ENCODE measurements around the gene ZNF276.
"Not testable (repeated sequence)": the region's sequence is repeated elsewhere in the genome, so short reads cannot be mapped to it uniquely, and the experiment has no call there.

Gene ZNF276

DNA sequence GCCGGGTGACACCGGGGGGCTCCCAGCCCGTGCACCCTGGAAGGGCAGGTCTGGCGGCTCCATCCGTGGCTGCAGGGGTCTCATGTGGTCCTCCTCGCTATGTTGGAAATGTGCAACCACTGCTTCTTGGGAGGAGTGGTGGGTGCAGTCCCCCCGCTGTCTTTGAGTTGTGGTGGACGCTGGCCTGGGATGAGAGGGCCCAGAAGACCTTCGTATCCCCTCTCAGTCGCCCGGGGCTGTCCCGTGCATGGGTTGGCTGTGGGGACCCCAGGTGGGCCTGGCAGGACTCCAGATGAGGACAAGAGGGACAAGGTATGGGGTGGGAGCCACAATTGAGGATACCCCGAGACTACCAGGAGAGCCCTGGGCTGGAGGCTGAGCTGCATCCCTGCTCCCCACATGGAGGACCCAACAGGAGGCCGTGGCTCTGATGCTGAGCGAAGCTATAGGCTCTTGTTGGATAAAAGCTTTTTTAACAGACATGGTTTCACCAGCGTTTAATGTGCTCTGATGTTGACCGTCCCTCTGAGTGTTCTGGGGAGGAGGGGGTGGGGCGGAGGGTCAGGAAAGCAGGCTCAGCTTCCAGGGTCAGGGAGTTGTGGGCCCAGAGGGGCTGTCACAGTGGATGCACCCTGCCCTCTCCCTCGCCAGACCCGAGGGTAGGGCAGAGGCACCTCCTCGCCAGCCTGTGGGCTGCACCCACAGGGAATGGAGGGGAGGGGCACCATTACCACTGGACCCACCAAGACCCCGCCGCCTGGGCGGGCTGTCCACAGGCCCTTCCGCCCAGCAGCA lies 25.3 kb upstream of the ZNF276 start:
- DNase-seq (ENCODE audit: low spot score): no peak

DNA sequence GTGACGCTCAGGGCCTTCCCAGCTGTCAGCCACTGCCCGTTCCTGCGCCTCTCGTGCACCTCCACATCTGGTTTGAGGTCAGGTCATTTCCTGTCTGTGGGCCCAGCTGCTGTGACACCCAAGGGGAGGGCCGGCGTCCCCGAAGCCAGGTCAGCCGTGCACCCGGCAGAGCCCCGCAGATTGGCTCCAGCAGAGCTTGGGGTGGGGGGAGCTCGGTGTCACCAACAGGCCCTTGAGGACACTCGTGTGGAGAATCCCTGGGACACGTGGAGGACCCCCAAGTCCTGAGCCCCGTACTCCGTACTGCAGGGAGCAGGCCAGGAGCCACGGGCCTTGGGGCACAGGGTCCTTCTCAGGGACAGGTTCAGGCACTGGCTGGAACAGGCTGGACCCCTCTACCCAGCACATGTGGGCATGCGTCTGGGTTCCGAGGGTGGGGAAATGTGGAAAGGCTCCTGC lies 24.6 kb upstream of the ZNF276 start:
- no peak for DNase-seq (ENCODE audit: low spot score)

DNA sequence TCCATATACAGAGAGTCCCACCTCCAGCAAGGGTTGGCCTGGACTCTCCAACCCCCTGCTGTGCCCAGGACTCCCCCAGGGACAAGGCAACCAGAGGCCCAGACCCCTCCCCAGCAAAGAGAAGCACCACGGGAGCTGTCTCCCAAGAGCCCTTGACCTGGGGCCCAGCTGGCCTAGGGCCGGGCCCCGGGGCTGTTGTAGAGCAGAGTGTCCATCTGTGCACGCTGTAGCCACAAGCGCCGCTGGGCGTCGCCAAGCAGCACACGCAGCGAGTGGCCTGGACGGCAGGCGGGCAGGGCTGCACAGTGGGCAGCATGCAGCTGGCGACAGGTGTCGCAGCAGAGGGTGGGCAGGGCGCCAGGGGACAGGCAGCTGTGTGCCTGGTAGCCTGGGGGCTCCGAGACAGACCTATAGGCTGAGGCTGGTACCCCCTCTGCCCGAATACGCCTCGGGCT lies 24.1 kb upstream of the ZNF276 start:
- no peak for DNase-seq (ENCODE audit: low spot score)

DNA sequence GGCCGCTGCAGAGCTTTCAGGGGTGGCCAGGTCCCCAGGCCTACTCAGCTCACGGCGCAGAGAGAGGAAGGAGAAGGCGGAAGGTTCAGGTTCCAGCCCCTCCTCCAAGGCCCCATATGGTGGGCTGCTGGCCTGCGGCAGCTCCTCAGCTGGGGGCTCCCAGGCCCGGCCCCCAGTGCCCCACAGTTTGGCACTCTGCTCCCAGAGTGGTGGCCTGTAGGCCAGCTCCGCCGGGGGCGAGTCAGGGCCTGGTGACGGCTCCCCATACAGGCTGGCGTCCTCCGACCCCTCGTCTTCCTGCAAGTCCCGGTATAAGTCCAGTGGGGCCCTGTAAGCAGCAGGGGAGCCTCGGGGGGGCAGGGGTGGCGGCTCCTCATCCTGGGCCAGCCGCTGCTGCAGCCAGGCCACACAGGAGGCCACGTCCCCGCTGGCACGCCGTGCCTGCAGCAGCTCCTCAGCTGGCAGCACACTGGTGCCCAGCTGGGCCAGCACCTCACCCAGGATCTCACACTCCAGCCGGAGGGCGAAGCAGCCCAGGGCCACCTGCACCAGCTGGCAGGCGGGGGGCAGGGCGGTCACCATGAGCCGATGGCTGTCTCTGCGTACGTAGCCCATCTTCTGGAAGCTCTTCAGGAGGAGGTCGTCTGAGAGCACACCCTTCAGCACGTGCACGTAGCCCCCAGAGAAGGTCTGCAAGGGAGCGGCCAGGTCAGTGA lies 23.6 kb upstream of the ZNF276 start:
- no peak for DNase-seq (ENCODE audit: low spot score)

DNA sequence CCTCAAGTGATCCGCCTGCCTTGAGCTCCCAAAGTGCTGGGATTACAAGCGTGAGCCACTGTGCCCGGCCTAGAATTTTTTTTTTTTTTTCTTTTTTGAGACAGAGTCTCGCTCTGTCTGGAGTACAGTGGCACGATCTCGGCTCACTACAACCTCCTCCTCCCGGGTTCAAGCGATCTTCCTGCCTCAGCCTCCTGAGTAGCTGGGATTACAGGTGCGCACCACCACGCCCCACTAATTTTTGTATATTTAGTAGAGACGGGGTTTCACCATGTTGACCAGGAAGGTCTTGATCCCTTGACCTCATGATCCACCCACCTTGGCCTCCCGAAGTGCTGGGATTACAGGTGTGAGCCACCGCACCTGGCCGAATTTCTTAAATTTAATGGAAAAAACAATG lies 22.6 kb upstream of the ZNF276 start:
- not testable (repeated sequence) for DNase-seq (ENCODE audit: low spot score)

DNA sequence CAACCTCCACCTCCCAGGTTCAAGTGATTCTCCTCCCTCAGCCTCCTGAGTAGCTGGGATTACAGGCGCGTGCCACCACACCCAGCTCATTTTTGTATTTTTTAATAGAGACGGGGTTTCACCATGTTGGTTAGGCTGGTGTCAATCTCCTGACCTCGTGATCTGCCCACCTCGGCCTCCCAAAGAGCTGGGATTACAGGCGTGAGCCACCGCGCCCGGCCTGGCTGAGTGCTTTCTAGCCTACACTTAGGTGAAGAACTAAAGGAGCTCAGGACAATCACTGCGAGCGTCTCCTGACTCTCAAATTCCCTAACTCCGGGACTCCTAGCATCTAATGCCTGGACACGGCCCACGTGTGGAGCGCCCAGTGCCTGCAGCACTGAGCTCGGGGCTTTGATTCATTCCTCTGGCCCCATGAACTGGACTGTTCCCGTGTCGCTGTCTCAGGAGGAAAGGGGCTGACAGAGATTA lies 21.7 kb upstream of the ZNF276 start:
- DNase-seq (ENCODE audit: low spot score): not testable (repeated sequence)

DNA sequence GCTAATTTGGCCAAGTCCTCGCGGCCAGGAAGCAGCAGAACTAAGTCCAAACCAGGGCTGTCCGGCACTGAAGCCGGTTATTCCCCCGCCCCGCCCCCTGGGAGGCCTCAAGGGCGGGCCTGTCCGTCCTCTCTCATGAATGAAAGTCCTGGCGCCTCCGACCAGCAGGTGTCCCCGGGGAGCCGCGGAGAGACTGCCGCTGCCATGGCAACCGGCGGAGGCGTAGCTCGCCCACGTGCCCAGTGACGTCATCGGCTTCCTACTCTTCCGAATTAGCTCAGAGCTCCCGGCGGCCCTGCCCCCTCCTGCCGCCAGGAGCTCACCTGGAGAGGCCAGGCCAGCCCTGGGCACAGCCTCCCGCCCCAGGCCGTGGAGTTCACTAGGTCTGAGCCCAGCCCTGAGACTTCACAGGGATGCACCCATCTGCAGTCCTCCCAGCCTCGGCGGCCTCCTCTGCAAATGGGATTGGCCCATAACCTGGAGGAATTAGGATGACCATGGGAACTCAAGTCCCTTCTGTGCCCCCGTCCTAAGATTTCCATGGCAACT lies 21.2 kb upstream of the ZNF276 start:
- DNase-seq (ENCODE audit: low spot score): peak; percentile 100

DNA sequence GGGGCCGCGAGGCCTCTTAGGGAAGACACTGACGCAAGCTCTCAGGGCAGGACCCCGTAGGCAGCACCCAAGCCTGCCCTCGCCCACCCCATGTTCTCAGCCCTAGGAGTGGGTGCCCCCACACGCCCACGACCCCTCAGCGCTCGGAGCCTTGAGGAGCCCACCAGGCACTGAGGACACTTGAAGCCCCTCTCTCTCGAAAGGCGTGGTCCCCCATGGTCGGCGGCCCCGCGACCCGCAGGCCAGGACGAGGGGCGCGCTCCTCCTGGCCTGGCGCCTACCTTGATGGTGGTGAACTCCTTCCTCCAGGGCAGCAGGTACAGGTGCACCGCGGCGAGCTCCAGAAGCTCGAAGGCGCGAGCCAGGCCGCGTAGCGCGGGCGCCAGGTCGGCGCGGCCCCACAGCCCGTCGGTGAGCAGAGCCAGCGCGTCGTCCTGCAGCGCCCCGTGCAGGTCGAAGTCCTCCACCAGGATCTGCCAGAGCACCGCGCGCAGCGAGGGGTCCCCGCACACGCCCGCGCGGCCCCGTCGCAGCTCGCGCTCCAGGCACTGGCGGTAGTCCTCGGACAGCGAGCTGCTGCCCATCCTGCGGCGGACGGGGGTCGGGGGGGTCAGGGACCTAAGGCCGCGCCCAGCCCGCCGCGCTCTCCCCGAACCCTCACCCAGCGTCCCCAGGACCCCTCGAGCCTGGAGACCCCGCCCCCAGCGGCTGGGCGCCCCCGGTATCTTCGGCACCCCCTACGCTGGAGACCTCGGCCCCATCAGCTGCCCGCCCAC lies 20.5 kb upstream of the ZNF276 start:
- DNase-seq (ENCODE audit: low spot score): peak; percentile 39

DNA sequence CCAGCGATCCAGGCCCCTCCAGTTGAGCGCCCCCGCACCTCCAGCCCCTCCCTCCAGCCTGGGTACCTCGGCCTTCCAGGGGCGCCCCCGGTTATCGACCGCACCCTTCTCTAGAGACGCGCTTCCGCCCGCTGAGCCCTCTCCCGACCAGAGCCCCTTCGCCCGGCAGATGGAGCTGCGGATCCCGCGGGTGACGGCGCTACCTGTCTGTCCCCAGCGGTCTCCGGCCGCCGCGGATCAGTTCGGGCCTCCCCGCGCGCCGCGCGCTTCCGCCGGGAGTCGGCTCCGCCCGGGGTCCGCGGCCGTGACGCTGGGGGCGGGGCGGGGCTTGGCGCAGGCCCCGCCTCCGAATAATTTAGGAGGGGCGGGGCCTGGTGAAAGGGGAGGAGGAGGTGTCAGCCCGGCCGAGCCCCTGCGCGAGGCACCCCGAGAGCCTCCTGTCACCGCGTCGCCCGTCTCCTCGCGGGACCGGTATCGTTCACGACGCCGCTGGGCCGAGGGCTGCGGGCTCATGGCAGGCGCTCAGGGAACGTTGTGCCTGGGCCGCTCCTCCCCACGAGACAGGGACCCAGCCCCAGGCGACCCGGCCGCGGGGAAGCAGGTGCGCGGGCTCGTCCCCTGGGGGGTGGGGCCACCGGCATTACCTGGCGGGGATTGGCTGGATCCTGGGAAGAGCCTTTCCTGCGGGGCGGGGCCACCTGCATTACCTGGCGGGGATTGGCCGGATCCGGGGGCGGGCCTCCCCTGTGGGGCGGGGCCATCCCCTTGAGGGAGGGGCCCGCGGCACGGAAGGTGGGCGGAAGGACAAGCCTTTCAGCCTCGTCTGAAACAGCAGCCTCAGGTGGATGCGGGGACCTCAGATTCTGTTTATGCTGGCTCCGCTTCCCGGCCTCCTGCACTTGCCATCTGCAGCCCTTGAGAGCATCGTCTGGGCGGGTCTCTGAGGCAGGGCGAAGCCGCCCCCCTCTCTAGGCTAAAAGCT lies 19.6 kb upstream of the ZNF276 start, which contains the start of gene SPATA2L:
SPATA2L (minus strand) TSS at position 281 of the 982 bp plus-strand sequence. CDS start 473 bp downstream, outside the sequence.
- peak; percentile 88 for DNase-seq (ENCODE audit: low spot score)

DNA sequence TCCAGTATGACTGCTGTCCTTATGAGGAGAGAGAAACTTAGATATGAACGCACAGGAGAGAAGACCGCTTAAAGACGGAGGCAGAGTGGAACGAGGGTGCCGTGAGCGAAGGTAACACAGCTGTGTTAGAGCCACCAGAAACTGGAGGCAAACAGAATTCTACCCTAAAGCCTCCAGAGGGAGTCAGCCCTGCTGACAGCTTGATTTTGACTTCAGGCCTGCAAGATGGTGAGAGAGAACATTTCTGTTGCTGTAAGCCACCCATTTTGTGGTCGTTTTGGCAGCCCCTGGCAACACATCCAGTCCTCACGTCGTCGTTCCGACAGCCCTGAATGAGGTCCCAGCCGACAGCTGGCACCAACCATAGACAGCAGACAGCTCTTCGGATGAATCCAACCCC lies 17.1 kb upstream of the ZNF276 start:
- DNase-seq (ENCODE audit: low spot score): no peak

DNA sequence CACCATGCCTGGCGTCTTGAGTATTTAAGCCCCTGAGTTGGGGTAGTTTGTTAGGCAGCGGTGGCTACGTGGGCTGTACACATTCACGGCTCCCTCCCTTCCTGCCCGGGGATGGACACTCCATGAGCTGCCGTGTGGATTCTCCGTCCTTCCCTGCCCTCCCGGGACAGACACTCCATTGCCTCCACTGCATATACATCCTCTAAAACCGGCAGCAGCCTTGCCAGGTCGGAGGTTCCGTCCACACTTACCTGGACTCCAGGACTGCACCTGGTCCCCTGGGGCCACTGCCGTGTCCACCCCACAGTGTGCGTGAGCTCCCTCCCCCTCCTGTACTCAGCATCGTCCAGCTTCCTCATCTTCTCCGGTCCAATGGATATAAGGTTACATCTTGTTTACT lies 16.3 kb upstream of the ZNF276 start:
- DNase-seq (ENCODE audit: low spot score): no peak

DNA sequence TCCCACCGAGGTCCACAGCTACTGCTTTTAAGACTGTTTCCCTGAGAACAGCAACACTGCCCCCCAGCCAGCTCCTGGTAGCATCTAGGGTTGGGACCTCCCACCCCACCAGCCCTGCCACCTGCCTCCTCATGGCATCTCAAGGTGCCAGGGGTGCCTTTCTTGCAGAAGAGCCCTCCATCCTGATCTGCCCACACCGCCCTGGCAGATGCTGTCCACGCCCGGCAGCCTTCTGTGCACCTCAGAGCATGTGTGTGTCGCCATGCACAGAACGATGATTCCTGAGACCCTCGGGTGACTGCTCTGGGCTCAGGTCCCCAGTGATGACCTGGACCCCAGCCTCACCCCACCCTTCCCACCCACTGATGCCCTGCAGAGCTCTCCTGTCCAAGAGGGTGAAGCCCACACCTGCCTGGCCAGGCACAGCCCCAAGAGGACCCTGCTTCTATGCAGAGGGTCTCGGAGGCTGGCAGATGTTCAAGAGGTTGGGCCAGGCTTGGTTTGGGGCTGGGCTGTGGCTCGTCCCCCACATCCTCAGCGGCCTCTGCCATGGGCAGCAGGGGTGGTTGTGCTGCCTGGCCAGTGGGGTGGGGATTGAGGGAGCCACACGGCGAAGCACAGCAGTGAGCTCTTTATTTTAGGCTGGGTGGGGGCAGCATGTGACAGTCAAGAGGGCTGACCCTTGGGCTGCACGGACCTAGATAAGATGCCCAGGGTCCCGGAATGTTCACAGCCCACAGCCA lies 14.6 kb upstream of the ZNF276 start:
- DNase-seq (ENCODE audit: low spot score): no peak

DNA sequence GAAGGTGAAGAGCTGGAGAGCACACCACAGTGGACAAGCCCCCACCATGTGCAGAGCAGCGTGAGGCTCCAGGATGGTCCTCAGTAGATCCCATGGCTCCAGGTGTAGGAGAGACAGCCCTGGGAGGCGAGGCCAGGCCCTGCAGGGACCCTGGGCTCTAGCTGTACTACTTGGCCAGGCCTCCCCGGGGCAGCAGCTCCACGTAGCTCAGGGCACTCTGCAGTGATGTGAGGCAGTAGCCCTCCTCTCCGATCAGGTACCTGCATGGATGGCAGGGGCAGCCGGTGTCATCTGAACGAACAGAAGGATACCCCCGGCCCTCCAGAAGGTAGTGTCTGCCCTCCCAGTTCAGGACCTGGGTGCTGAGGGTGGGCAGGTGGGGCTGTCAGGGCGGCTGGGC lies 13.6 kb upstream of the ZNF276 start:
- DNase-seq (ENCODE audit: low spot score): no peak

DNA sequence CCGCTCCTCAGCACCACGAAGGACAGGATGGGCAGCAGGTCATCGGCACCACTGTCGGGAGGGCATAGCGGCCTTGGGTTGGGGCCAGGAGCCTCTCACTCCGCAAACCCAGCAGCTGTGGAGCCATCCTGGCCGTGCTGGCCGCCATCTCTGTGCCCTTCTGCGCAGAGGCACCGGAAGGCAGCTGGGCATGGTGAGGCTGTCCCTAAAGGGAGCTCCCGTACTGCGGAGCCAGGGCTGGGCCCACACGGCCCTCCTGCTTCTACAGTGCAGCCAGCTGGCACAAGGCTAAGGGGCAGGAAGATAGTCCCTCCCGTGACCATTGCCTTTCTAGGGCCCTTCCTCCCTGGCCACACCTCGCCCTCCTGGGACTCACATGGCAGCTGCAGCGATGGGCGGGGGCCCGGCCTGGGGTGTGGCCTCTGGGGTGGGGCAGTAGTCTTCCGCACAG lies 12.8 kb upstream of the ZNF276 start:
- no peak for DNase-seq (ENCODE audit: low spot score)

DNA sequence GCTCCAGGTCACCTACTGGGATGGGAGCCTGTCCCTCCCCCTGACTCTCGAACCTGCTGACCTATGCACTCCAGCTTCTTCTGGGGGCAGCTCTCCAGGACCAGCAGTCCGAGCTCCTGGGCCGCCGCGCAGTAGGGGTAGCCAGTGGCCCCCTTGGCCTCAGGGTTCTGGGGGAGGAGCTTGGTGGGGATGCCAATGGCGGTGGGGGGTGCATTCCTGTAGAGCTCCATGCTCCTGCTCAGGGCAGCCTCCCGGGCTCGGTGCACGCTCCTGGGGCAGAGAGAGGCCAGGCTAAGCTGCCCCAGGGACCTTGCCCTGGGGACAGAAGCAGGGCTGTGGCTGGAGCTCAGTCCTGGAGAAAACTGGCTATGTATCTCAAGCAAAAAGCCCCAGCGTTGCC lies 12.2 kb upstream of the ZNF276 start:
- no peak for DNase-seq (ENCODE audit: low spot score)

DNA sequence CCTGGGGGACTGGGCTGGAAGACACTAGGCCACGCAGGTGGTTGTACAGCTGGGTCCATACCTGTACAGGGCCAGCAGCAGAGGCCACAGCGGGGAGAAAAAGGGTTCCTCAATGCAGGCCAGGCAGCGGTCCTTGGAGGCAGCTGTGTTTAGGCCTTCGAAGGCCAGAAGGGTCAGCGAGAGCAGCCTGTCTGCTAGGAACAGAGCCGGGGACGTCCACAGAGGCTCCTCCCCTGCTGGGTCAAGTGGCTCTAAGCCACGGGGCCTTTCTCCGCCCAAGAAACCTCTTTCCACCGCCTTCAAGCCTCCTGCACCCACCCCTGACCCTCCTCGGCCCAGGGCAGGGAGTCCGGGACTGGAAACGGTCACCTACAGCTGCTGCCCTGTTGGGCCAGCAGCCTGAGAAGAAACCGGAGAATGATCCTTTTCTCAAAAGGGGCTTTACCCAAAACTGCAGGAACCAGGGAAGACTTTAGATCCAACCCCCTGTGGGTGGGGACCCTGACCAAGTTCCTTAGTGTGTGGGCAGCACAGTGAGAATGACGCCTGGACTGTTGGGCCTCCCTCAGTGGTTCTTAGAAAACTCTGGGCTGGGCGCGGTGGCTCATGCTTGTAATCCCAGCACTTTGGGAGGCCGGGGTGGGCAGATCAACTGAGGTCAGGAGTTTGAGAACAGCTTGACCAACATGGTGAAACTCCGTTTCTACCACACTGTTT lies 11.5 kb upstream of the ZNF276 start:
- no peak for DNase-seq (ENCODE audit: low spot score)

DNA sequence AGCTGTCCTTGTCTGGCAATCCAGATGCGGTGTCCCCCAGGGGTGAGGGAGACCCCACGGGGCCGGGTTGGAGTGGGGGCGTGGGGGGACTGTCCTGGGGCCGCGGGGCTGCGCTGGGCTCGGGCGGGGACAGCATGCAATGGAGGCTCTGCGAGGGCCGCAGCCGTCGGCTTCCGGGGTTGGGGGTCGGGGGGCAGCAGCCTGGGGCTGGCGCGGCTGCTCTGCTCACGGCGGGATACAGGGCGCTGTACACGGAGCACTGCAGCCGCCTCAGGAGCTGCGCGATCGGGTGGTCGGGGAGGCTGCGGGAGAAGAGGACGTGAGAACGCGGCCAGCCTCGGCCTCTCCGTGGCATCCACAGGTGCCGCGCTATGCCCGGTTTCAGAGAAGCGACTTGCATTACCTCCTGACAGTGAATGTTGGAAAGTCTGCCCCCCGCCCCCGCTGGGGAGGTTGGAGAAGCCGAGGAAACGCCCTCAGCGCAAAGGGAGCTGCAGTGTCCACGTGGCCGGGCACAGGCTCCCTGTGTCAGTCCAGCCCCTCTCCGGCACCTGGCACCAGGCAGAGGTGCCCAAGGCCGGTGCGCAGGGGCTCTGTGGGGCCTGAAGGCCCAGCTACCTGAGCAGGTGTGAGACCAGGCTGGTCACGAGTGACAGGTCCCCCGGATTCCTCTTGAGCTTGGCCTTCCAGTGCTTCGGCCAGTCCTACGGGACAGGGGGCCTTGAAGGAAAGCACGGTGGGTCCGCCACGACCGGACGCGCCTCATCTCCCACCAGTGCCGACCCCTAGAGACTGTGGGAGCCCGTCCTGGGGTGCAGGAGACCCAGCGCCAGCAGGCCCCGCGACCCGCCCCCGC lies 10.4 kb upstream of the ZNF276 start:
- DNase-seq (ENCODE audit: low spot score): no peak

DNA sequence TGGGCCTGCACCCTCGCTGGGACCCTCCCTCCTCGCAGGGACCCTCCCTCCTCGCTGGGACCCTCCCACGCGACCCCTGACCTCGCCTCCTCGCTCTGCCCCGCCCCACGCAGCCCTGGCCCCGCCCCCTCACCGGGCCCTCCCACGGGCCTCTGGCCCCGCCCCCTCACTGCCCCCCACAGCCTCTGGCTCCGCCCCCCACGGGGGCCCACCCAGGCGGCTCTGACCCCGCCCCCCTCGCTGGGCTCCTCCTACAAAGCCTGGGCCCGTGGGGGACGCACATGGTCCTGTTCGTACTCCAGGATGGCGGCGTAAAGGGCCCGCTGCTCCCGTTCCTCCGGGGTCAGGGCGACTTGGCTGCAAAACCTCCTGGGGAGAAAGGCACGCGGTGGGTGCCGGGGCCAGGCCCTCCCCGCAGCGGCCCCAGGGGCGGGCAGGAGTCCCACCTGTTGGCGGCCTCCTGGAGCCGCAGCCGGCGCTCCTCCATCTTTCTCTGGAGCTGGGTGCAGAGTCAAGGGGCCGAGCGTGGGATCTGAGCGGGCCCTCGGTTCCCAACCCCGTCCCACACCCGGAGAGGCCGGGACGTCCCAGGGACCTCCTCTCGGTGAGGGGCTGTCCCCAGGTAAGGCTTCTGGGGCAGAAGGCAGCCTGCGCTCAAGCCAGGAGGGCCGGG lies 9.6 kb upstream of the ZNF276 start:
- no peak for DNase-seq (ENCODE audit: low spot score)

Data from Ammon's horn (tissue), 1 donor.